MG63 (cell line): ENCODE measurements around the gene EFEMP1. TPM values are rescaled to one million over a fixed set of nuclear protein-coding genes. Genes with fewer than 3 reads are reported as not detected.

Source experiments
- DNase-seq: peaks from one replicate; pipeline ENCODE4 v3.0.0-alpha.2; 2020
- H3K27me3 ChIP-seq: fragments of 250-450 bp; sonication (Bioruptor Pico); 2 replicates; pipeline ENCODE4 v1.5.1; 2020; ENCODE audit warnings: mild to moderate bottlenecking, moderate library complexity
- H3K36me3 ChIP-seq: fragments of 250-450 bp; sonication (Bioruptor Pico); 2 replicates; pipeline ENCODE4 v1.5.1; 2020; ENCODE audit warnings: mild to moderate bottlenecking, moderate library complexity
- H3K4me3 ChIP-seq: fragments of 250-450 bp; sonication (Bioruptor Pico); 2 replicates; pipeline ENCODE4 v1.5.1; 2020; ENCODE audit warnings: mild to moderate bottlenecking, moderate library complexity
- H3K9me3 ChIP-seq: fragments of 250-450 bp; sonication (Bioruptor Pico); 2 replicates; pipeline ENCODE4 v1.5.1; 2020; ENCODE audit warnings: mild to moderate bottlenecking, moderate library complexity
- total RNA-seq: library from RNA; depleted of rRNA; stranded (reverse); fragments of >200 nt; shearing (Covaris generic); gene quantifications from 2 replicates; pipeline ENCODE4 v1.2.3, GENCODE V29; 2014; ENCODE audit warnings: low replicate concordance

The EFEMP1 gene
- total RNA-seq, 1 experiment from 2014 or later, result 70.3 TPM

GRCh38 chr2:55887901-55888624 is 35.5 kb downstream of the EFEMP1 start:
- peak; percentile 61 for DNase-seq

GRCh38 chr2:55887351-55887750 is 36.2 kb downstream of the EFEMP1 start:
- no peaks in the 10 kb centered on the region for H3K27me3 ChIP-seq
- no peaks in the 10 kb centered on the region for H3K9me3 ChIP-seq
- DNase-seq, result no peak
- H3K4me3 ChIP-seq, result no peak overlapping the region
- H3K36me3 ChIP-seq, result no peaks in the 10 kb centered on the region; the same call in 1 of the 2 replicates

More at GRCh38 chr2:55887901-55888624, 35.5 kb downstream of the EFEMP1 start:
- no peak overlapping the region for H3K4me3 ChIP-seq
- H3K9me3 ChIP-seq, result no peaks in the 10 kb centered on the region
- no peaks in the 10 kb centered on the region for H3K27me3 ChIP-seq
- no peaks in the 10 kb centered on the region; the same call in 1 of the 2 replicates for H3K36me3 ChIP-seq

GRCh38 chr2:55885944-55886281 is 37.7 kb downstream of the EFEMP1 start:
- no peak overlapping the region for H3K4me3 ChIP-seq
- H3K36me3 ChIP-seq, result no peaks in the 10 kb centered on the region
- H3K27me3 ChIP-seq, result no peaks in the 10 kb centered on the region
- no peaks in the 10 kb centered on the region for H3K9me3 ChIP-seq
- no peak for DNase-seq

- H3K27me3 ChIP-seq, result no peaks in the 10 kb centered on the region
- peak; percentile 79 for DNase-seq
- H3K4me3 ChIP-seq, result no peak overlapping the region
- no peaks in the 10 kb centered on the region for H3K9me3 ChIP-seq
- no peaks in the 10 kb centered on the region for H3K36me3 ChIP-seq
Observed at GRCh38 chr2:55885127-55885943, 38.2 kb downstream of the EFEMP1 start.

- Histone ChIP-seq H3K4me3 (no peak overlapping the region), H3K27me3 (no peaks in the 10 kb centered on the region), H3K36me3 (no peaks in the 10 kb centered on the region), H3K9me3 (no peaks in the 10 kb centered on the region)
- no peak for DNase-seq
Observed at GRCh38 chr2:55883829-55884228, 39.8 kb downstream of the EFEMP1 start.

GRCh38 chr2:55883357-55883756 is 40.2 kb downstream of the EFEMP1 start:
- Histone ChIP-seq H3K9me3 (no peaks in the 10 kb centered on the region), H3K27me3 (no peaks in the 10 kb centered on the region), H3K4me3 (no peak overlapping the region), H3K36me3 (no peaks in the 10 kb centered on the region)
- DNase-seq, result peak; percentile 23

GRCh38 chr2:55882954-55883353 is 40.6 kb downstream of the EFEMP1 start:
- no peaks in the 10 kb centered on the region for H3K36me3 ChIP-seq
- no peaks in the 10 kb centered on the region for H3K27me3 ChIP-seq
- H3K4me3 ChIP-seq, result no peak overlapping the region

GRCh38 chr2:55880416-55881143 is 43.0 kb downstream of the EFEMP1 start:
- H3K36me3 ChIP-seq, result peaks cover 4% of the 10 kb centered on the region; the same call in 1 of the 2 replicates
- no peaks in the 10 kb centered on the region for H3K27me3 ChIP-seq
- H3K4me3 ChIP-seq, result no peak overlapping the region
- no peak for DNase-seq
- H3K9me3 ChIP-seq, result no peaks in the 10 kb centered on the region

More at GRCh38 chr2:55882954-55883353, 40.6 kb downstream of the EFEMP1 start:
- H3K9me3 ChIP-seq, result no peaks in the 10 kb centered on the region
- no peak for DNase-seq

GRCh38 chr2:55879976-55880375 is 43.6 kb downstream of the EFEMP1 start:
- Histone ChIP-seq H3K27me3 (no peaks in the 10 kb centered on the region), H3K4me3 (no peak overlapping the region), H3K36me3 (peaks cover 4% of the 10 kb centered on the region; the same call in 1 of the 2 replicates), H3K9me3 (no peaks in the 10 kb centered on the region)
- no peak for DNase-seq

GRCh38 chr2:55877087-55877436 is 46.5 kb downstream of the EFEMP1 start:
- no peaks in the 10 kb centered on the region for H3K9me3 ChIP-seq
- no peaks in the 10 kb centered on the region for H3K27me3 ChIP-seq
- DNase-seq, result no peak
- no peak overlapping the region for H3K4me3 ChIP-seq
- H3K36me3 ChIP-seq, result peaks cover 7% of the 10 kb centered on the region; the same call in 1 of the 2 replicates

GRCh38 chr2:55876429-55877086 is 47.0 kb downstream of the EFEMP1 start:
- no peak overlapping the region for H3K4me3 ChIP-seq
- no peak for DNase-seq
- peaks cover 7% of the 10 kb centered on the region; the same call in 1 of the 2 replicates for H3K36me3 ChIP-seq
- no peaks in the 10 kb centered on the region for H3K27me3 ChIP-seq
- no peaks in the 10 kb centered on the region for H3K9me3 ChIP-seq

GRCh38 chr2:55875434-55876135 is 48.0 kb downstream of the EFEMP1 start:
- peak; percentile 61 for DNase-seq
- no peaks in the 10 kb centered on the region for H3K9me3 ChIP-seq
- H3K27me3 ChIP-seq, result no peaks in the 10 kb centered on the region
- peaks cover 13% of the 10 kb centered on the region for H3K36me3 ChIP-seq
- H3K4me3 ChIP-seq, result no peak overlapping the region

- Histone ChIP-seq H3K36me3 (peaks cover 15% of the 10 kb centered on the region), H3K27me3 (no peaks in the 10 kb centered on the region), H3K4me3 (no peak overlapping the region)
Observed at GRCh38 chr2:55874338-55874737, 49.2 kb downstream of the EFEMP1 start.

GRCh38 chr2:55871637-55872036 is 51.9 kb downstream of the EFEMP1 start:
- Histone ChIP-seq H3K4me3 (no peak overlapping the region), H3K36me3 (peaks cover 14% of the 10 kb centered on the region), H3K27me3 (no peaks in the 10 kb centered on the region), H3K9me3 (no peaks in the 10 kb centered on the region)
- DNase-seq, result no peak

More at GRCh38 chr2:55874338-55874737, 49.2 kb downstream of the EFEMP1 start:
- H3K9me3 ChIP-seq, result no peaks in the 10 kb centered on the region
- no peak for DNase-seq

GRCh38 chr2:55869637-55870325 is 53.8 kb downstream of the EFEMP1 start:
- H3K9me3 ChIP-seq, result no peaks in the 10 kb centered on the region
- peaks cover 16% of the 10 kb centered on the region for H3K36me3 ChIP-seq
- DNase-seq, result peak; percentile 39
- no peak overlapping the region for H3K4me3 ChIP-seq
- H3K27me3 ChIP-seq, result no peaks in the 10 kb centered on the region
